NCI-H748 (cell line): ENCODE measurements around the gene NTM.
A peak's percentile ranks its signal among the peaks of the same experiment; 100 is the strongest.

Source experiments
- DNase-seq: peaks from one replicate; lab custom pipeline; 2025; ENCODE audit not compliant: unreplicated experiment; lab: John Stamatoyannopoulos, UW

Gene NTM

GRCh38 chr11:131710511-131710910 is 340.1 kb downstream of the NTM start:
- DNase-seq = no peak

- DNase-seq = no peak
Measured at GRCh38 chr11:131712897-131713296, 342.5 kb downstream of the NTM start.

GRCh38 chr11:131713529-131714134 is 343.2 kb downstream of the NTM start:
- DNase-seq = no peak

- no peak for DNase-seq
Measured at GRCh38 chr11:131717616-131718015, 347.2 kb downstream of the NTM start.

- peak; percentile 50 for DNase-seq
Measured at GRCh38 chr11:131723088-131723487, 352.7 kb downstream of the NTM start.

GRCh38 chr11:131724436-131724975 is 354.1 kb downstream of the NTM start:
- DNase-seq = no peak

- DNase-seq = peak; percentile 11
Measured at GRCh38 chr11:131734871-131735270, 364.5 kb downstream of the NTM start.

- DNase-seq = no peak
Measured at GRCh38 chr11:131737357-131737756, 366.9 kb downstream of the NTM start.

- DNase-seq = no peak
Measured at GRCh38 chr11:131739243-131739882, 368.9 kb downstream of the NTM start.

- no peak for DNase-seq
Measured at GRCh38 chr11:131744847-131745246, 374.4 kb downstream of the NTM start.

GRCh38 chr11:131745405-131745804 is 375.0 kb downstream of the NTM start:
- DNase-seq = no peak

GRCh38 chr11:131746201-131746600 is 375.8 kb downstream of the NTM start:
- no peak for DNase-seq

GRCh38 chr11:131748151-131749050 is 378.0 kb downstream of the NTM start:
- DNase-seq = peak; percentile 72

GRCh38 chr11:131749101-131749500 is 378.7 kb downstream of the NTM start:
- no peak for DNase-seq

- no peak for DNase-seq
Measured at GRCh38 chr11:131750152-131750551, 379.7 kb downstream of the NTM start.

- DNase-seq = no peak
Measured at GRCh38 chr11:131750692-131751091, 380.3 kb downstream of the NTM start.

GRCh38 chr11:131754671-131755070 is 384.3 kb downstream of the NTM start:
- no peak for DNase-seq

- DNase-seq = no peak
Measured at GRCh38 chr11:131756479-131757110, 386.2 kb downstream of the NTM start.

GRCh38 chr11:131758726-131759125 is 388.3 kb downstream of the NTM start:
- DNase-seq = no peak

GRCh38 chr11:131759140-131759539 is 388.7 kb downstream of the NTM start:
- peak; percentile 8 for DNase-seq
